SKM-1 treated with dmso at 0.1 percent for 144 hours (cell line): ENCODE measurements around the gene CYB561A3.
"Not testable (repeated sequence)": the region's sequence is repeated elsewhere in the genome, so short reads cannot be mapped to it uniquely, and the experiment has no call there.

Experiments
- DNase-seq: peaks from one replicate; lab custom pipeline; 2025; ENCODE audit not compliant: unreplicated experiment; lab: John Stamatoyannopoulos, UW

The CYB561A3 gene

GRCh38 chr11:61361741-61362541 is at the start of gene CYB561A3, which contains the start of gene TMEM138:
Gene CYB561A3 (minus strand): TSS chr11:61361882. CDS start chr11:61356713, 5,169 bp downstream.
Gene TMEM138 (plus strand): TSS chr11:61362374. CDS start chr11:61364391, 2,017 bp downstream.
- DNase-seq: peak; percentile 95

- DNase-seq: no peak
These were observed 45.5 kb upstream of the CYB561A3 start for GRCh38 chr11:61406991-61407728.

GRCh38 chr11:61406067-61406466 is 44.4 kb upstream of the CYB561A3 start:
- no peak for DNase-seq

GRCh38 chr11:61404641-61405040 is 43.0 kb upstream of the CYB561A3 start:
- no peak for DNase-seq

- no peak for DNase-seq
These were observed 42.4 kb upstream of the CYB561A3 start for GRCh38 chr11:61404103-61404502.

- DNase-seq: no peak
These were observed 42.0 kb upstream of the CYB561A3 start for GRCh38 chr11:61403658-61404057.

- DNase-seq: no peak
These were observed 39.9 kb upstream of the CYB561A3 start for GRCh38 chr11:61401573-61401972.

- no peak for DNase-seq
These were observed 39.5 kb upstream of the CYB561A3 start for GRCh38 chr11:61401173-61401572.

- no peak for DNase-seq
These were observed 31.4 kb upstream of the CYB561A3 start for GRCh38 chr11:61392981-61393595.

GRCh38 chr11:61390161-61390560 is 28.5 kb upstream of the CYB561A3 start:
- DNase-seq: no peak

GRCh38 chr11:61384271-61385242 is 22.9 kb upstream of the CYB561A3 start:
- no peak for DNase-seq

GRCh38 chr11:61383859-61384258 is 22.2 kb upstream of the CYB561A3 start:
- not testable (repeated sequence) for DNase-seq

GRCh38 chr11:61380884-61381283 is 19.2 kb upstream of the CYB561A3 start:
- DNase-seq: no peak

GRCh38 chr11:61378713-61379313 is 17.1 kb upstream of the CYB561A3 start:
- DNase-seq: peak; percentile 95

GRCh38 chr11:61377461-61378160 is 15.9 kb upstream of the CYB561A3 start:
- DNase-seq: no peak

GRCh38 chr11:61375761-61376108 is 14.1 kb upstream of the CYB561A3 start:
- no peak for DNase-seq

GRCh38 chr11:61372659-61373420 is 11.2 kb upstream of the CYB561A3 start:
- DNase-seq: no peak

GRCh38 chr11:61370349-61371005 is 8.8 kb upstream of the CYB561A3 start:
- DNase-seq: no peak
